CD4-positive, alpha-beta T cell (primary cell): ENCODE measurements around the gene SLC1A2. TPM values are rescaled to one million over a fixed set of nuclear protein-coding genes. Genes with fewer than 3 reads are reported as not detected.

ENCODE experiments used
- ATAC-seq: fragments of 200-7000 bp; cut with Tn5 transposase; one replicate; pipeline ENCODE4 v1.10.0; 2022; ENCODE audit warnings: mild to moderate bottlenecking; ENCODE audit not compliant: poor library complexity
- CTCF ChIA-PET: fragments of 350-600 bp; sonication (Branson Sonifier 250); formaldehyde crosslinking; loops from one replicate; lab custom pipeline; 2021; ENCODE audit warnings: antibody characterized with exemption, inconsistent platforms; lab: Charles Lee
- POLR2A ChIA-PET: fragments of 350-600 bp; sonication (Branson Sonifier 250); formaldehyde crosslinking; loops from one replicate; lab custom pipeline; 2021; ENCODE audit warnings: antibody characterized with exemption, inconsistent platforms; lab: Charles Lee
- DNase-seq, 14 experiments: peaks; one replicate each; pipeline ENCODE4 v3.0.0-alpha.2; 2013 to 2020; ENCODE audit warnings: mixed read lengths in 2 of 14
- H3K27ac ChIP-seq, 2 donors: one replicate each; pipeline versions ENCODE4 v1.5.1 to v1.7.0; 2013; ENCODE audit warnings: low read length in 2 of 2, low read depth in 1 of 2, mild to moderate bottlenecking in 1 of 2
- H3K27me3 ChIP-seq, 2 experiments: 1 replicate in 1 of 2; 2 replicates in 1 of 2; pipeline versions ENCODE4 v1.6.1 to v1.7.0; 2013; ENCODE audit warnings: low read length in 2 of 2, control low read depth in 1 of 2, mild to moderate bottlenecking in 1 of 2, moderate library complexity in 1 of 2; ENCODE audit not compliant: insufficient read depth in 2 of 2, control insufficient read depth in 1 of 2
- H3K36me3 ChIP-seq: one replicate; pipeline ENCODE4 v1.6.1; 2013; ENCODE audit warnings: low read length, control low read depth; ENCODE audit not compliant: insufficient read depth
- H3K4me1 ChIP-seq: one replicate; pipeline ENCODE4 v1.6.1; 2013; ENCODE audit warnings: low read length, control low read depth; ENCODE audit not compliant: insufficient read depth
- H3K4me3 ChIP-seq: one replicate; pipeline ENCODE4 v1.5.1; 2013; ENCODE audit warnings: mild to moderate bottlenecking, low read length, moderate library complexity
- H3K9me3 ChIP-seq, 2 experiments: 1 replicate in 1 of 2; 2 replicates in 1 of 2; pipeline versions ENCODE4 v1.6.1 to v1.7.0; 2013; ENCODE audit warnings: low read length in 2 of 2, mild to moderate bottlenecking in 2 of 2, control low read depth in 1 of 2, moderate library complexity in 1 of 2; ENCODE audit not compliant: control insufficient read depth in 1 of 2, insufficient read depth in 1 of 2
- H3K27ac Mint-ChIP-seq: one replicate; pipeline ENCODE4 v1.8.0; 2020; ENCODE audit warnings: mixed read lengths
- H3K27me3 Mint-ChIP-seq: one replicate; pipeline ENCODE4 v1.8.0; 2021; ENCODE audit warnings: mixed read lengths
- H3K36me3 Mint-ChIP-seq: one replicate; pipeline ENCODE4 v1.8.0; 2021; ENCODE audit warnings: low read depth, mixed read lengths
- H3K4me1 Mint-ChIP-seq: one replicate; pipeline ENCODE4 v1.8.0; 2021; ENCODE audit warnings: low read depth, mixed read lengths
- H3K4me3 Mint-ChIP-seq: one replicate; pipeline ENCODE4 v1.8.0; 2020; ENCODE audit warnings: mild to moderate bottlenecking, mixed read lengths
- H3K9me3 Mint-ChIP-seq: one replicate; pipeline ENCODE4 v1.8.0; 2020; ENCODE audit warnings: mixed read lengths
- CTCF ChIP-seq: fragments of 200-600 bp; IDR thresholded peaks from one replicate; pipeline ENCODE4 v1.8.0; 2022; ENCODE audit warnings: antibody characterized with exemption, mild to moderate bottlenecking
- intact Hi-C, 2 experiments: fragments of 100-400 bp; cut with DNase I in 1 of 2; cut with micrococcal nuclease in 1 of 2; formaldehyde crosslinking; loops; one replicate each; pipeline versions ENCODE4 v1.15.1 to v1.9.0; 2023 to 2025; cut with DNase I, micrococcal nuclease
- total RNA-seq, 174 experiments: library from RNA in 2 of 174; stranded (reverse) in 2 of 174; gene quantifications; one replicate each; pipeline ENCODE4 v1.2.3 and lab custom pipeline; 2021 to 2026

The SLC1A2 gene
- total RNA-seq, 2 experiments from 2014 or later = not detected

GRCh38 chr11:35391922-35392688 lies 27.3 kb downstream of the SLC1A2 start:
- Mint-ChIP-seq H3K9me3 (no peaks in the 10 kb centered on the region), H3K27ac (no peak overlapping the region), H3K4me1 (peaks cover 26% of the 10 kb centered on the region), H3K27me3 (no peaks in the 10 kb centered on the region), H3K36me3 (no peaks in the 10 kb centered on the region), H3K4me3 (peak overlapping the region; percentile 75)
- ATAC-seq (peak; percentile 79), DNase-seq (peak; percentile 72 to 94 (median 86))
- CTCF ChIA-PET = interaction anchor here (1.0 to 1.5 kb wide), 8 partner anchors 11 to 468 kb away, joined by 3 to 13 read pairs (median 4); no protein-coding TSS in a partner anchor
- Histone ChIP-seq H3K27me3 (no peaks in the 10 kb centered on the region), H3K4me1 (peaks cover 19% of the 10 kb centered on the region), H3K4me3 (no peak overlapping the region), H3K9me3 (no peaks in the 10 kb centered on the region), H3K36me3 (no peaks in the 10 kb centered on the region), H3K27ac (no peak overlapping the region)
- intact Hi-C loops = loop anchor here (1.0 to 10.0 kb wide), 7 partner anchors 394 to 877 kb away; partner anchors contain the start of gene ELF5 (in 1 of the 2)
- POLR2A ChIA-PET = interaction anchor here (0.7 to 1.8 kb wide), 6 partner anchors 86 to 465 kb away, joined by 3 to 8 read pairs (median 3); no protein-coding TSS in a partner anchor
- peak; percentile 93 for TF ChIP-seq CTCF

- intact Hi-C loops = loop anchor here in 1 of 2 experiments (10.0 kb wide), 1 partner anchor 876 kb away; the partner anchor contains the start of gene ELF5
- ChIA-PET POLR2A (interaction anchor here (0.7 to 1.8 kb wide), 5 partner anchors 155 to 476 kb away, joined by 3 to 8 read pairs (median 4); no protein-coding TSS in a partner anchor), CTCF (interaction anchor here (1.0 to 1.5 kb wide), 8 partner anchors 10 to 467 kb away, joined by 3 to 13 read pairs (median 4); no protein-coding TSS in a partner anchor)
- Mint-ChIP-seq H3K27me3 (no peaks in the 10 kb centered on the region), H3K36me3 (no peaks in the 10 kb centered on the region), H3K9me3 (no peaks in the 10 kb centered on the region), H3K27ac (no peak overlapping the region), H3K4me1 (peaks cover 26% of the 10 kb centered on the region), H3K4me3 (no peak overlapping the region)
- no peaks in the 10 kb centered on the region for H3K36me3 ChIP-seq
- no peak overlapping the region for H3K27ac ChIP-seq
- no peaks in the 10 kb centered on the region for H3K27me3 ChIP-seq
- peaks cover 19% of the 10 kb centered on the region for H3K4me1 ChIP-seq
- H3K9me3 ChIP-seq = no peaks in the 10 kb centered on the region
- H3K4me3 ChIP-seq = no peak overlapping the region
- no peak for TF ChIP-seq CTCF
- DNase-seq (peak in 4 of 14 experiments; percentile 9 to 40 (median 32)), ATAC-seq (peak; percentile 32)
Measured at GRCh38 chr11:35390737-35391682, 28.3 kb downstream of the SLC1A2 start.

- no peak overlapping the region for H3K27ac ChIP-seq
- no peaks in the 10 kb centered on the region for H3K9me3 Mint-ChIP-seq
- peaks cover 26% of the 10 kb centered on the region for H3K4me1 Mint-ChIP-seq
- TF ChIP-seq CTCF = no peak
- intact Hi-C loops = loop anchor here (5.0 to 10.0 kb wide), 4 partner anchors 153 to 875 kb away; partner anchors contain the start of gene ELF5 (in 1 of the 2)
- no peak overlapping the region for H3K4me3 ChIP-seq
- no peak overlapping the region for H3K27ac Mint-ChIP-seq
- ChIA-PET POLR2A (interaction anchor here (1.8 kb wide), 1 partner anchor 475 kb away, joined by 4 read pairs; no protein-coding TSS in a partner anchor), CTCF (interaction anchor here (1.4 kb wide), 1 partner anchor 12 kb away, joined by 3 read pairs; no protein-coding TSS in a partner anchor)
- H3K27me3 ChIP-seq = no peaks in the 10 kb centered on the region
- no peaks in the 10 kb centered on the region for H3K9me3 ChIP-seq
- H3K36me3 Mint-ChIP-seq = no peaks in the 10 kb centered on the region
- peaks cover 19% of the 10 kb centered on the region for H3K4me1 ChIP-seq
- H3K27me3 Mint-ChIP-seq = no peaks in the 10 kb centered on the region
- H3K4me3 Mint-ChIP-seq = no peak overlapping the region
- ATAC-seq = no peak
- H3K36me3 ChIP-seq = no peaks in the 10 kb centered on the region
- DNase-seq = no peak
Measured at GRCh38 chr11:35389897-35390465, 29.4 kb downstream of the SLC1A2 start.
